GM23248 (cell line): ENCODE data around the gene MYNN.

Experiments used
- EZH2 ChIP-seq: fragments of 200-600 bp; sonication (generic); IDR thresholded peaks from 2 replicates; pipeline ENCODE4 v1.6.1; 2018; ENCODE audit warnings: antibody characterized with exemption, mild to moderate bottlenecking; ENCODE audit not compliant: insufficient read depth, poor library complexity, severe bottlenecking
- EZH2phosphoT487 ChIP-seq: fragments of 200-600 bp; sonication (generic); IDR thresholded peaks from 2 replicates; pipeline ENCODE4 v1.6.1; 2018; ENCODE audit warnings: antibody characterized with exemption, moderate library complexity, mild to moderate bottlenecking, low read depth; ENCODE audit not compliant: insufficient read depth

DNA sequence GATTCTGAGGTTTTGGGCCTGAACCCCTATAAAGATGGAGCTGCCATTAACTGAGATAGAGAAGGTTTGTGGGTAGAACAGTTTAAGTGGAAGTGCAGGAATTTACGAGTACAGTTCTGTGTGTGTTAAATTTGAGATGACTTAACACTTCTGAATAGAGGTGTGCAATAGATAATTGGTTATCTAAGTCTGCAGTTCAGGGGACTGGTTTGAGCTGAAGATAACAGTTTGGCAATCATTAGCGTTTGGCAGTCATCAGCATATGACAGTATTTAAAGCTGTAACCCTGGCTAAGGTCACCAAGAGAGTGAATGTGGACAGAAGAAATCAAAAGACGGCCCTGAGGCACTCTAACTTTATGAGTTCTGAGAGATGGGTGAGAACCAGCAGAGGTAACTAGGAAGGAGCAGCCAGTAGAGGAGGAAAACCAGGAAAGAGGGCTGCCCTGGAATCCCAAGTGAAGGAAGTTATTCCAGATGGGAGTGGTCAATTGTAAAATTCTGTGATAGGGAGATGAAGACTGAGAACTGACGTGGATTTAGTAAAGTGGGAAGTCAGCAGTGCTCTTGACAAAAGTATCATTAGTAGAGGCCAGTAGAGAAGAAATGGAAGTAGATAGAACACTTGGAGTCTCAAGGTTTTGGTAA, 8.1 kb downstream of the MYNN start:
- TF ChIP-seq EZH2 = no peak
- TF ChIP-seq EZH2phosphoT487 = no peak
